NCI-H1436 treated with DMSO at 0.1 percent for 48 hours (cell line): ENCODE measurements around the gene PCDHGB5.
"Not testable (repeated sequence)": the region's sequence is repeated elsewhere in the genome, so short reads cannot be mapped to it uniquely, and the experiment has no call there.

ENCODE experiments used
- DNase-seq: peaks from one replicate; lab custom pipeline; 2025; lab: John Stamatoyannopoulos, UW

Gene PCDHGB5

DNA sequence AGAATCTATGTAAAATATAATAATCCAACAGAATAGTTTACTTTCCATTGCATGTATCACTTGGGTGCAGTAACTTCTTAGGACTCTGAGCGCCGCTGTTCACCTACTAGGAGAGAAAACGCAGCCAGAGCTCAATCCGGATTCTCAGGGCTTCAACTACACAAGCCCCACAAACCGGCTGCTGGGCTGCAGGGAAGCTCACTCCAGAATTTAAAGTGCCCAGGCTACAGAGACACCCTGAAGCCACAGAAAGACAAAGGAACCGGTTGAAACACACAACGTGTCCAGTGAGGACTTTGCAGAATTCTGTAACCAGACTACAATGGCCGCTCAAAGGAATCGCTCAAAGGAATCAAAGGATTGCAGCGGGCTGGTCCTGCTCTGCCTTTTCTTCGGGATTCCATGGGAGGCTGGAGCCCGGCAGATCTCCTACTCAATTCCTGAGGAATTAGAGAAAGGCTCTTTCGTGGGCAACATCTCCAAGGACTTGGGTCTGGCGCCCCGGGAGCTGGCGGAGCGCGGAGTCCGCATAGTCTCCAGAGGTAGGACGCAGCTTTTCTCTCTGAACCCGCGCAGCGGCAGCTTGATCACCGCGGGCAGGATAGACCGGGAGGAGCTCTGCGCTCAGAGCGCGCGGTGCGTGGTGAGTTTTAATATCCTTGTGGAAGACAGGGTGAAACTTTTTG is 15.2 kb downstream of the PCDHGB5 start, which contains the start of gene PCDHGA10:
TSS of gene PCDHGA10 (plus strand) at position 134 of the 686 bp plus-strand sequence. CDS start at position 323, 189 bp downstream.
- DNase-seq: no peak

DNA sequence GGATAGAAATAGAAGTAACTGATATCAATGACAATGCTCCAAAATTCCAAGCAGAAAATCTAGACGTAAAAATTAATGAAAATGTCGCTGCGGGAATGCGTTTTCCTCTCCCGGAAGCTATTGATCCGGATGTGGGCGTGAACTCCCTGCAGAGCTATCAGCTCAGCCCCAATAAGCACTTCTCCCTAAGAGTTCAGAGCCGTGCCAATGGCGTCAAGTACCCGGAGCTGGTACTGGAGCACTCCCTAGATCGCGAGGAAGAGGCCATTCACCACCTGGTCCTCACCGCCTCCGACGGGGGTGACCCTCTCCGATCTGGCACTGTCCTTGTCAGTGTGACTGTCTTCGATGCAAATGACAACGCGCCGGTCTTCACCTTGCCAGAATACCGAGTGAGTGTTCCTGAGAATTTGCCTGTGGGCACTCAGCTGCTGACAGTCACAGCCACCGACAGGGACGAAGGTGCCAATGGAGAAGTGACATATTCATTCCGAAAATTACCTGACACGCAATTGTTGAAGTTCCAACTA is 15.9 kb downstream of the PCDHGB5 start:
- no peak for DNase-seq

DNA sequence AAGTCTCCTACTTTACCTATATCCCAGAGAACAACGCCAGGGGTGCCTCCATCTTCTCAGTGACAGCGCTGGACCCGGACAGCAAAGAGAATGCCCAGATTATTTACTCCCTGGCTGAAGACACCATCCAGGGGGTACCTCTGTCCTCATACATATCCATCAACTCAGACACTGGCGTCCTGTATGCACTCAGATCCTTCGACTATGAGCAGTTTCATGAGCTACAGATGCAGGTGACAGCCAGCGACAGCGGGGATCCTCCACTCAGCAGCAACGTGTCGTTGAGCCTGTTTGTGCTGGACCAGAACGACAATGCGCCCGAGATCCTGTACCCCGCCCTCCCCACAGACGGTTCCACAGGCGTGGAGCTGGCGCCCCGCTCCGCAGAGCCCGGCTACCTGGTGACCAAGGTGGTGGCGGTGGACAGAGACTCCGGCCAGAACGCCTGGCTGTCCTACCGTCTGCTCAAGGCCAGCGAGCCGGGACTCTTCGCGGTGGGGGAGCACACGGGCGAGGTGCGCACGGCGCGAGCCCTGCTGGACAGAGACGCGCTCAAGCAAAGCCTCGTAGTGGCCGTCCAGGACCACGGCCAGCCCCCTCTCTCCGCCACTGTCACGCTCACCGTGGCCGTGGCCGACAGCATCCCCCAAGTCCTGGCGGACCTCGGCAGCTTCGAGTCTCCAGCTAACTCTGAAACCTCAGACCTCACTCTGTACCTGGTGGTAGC is 17.0 kb downstream of the PCDHGB5 start:
- DNase-seq: not testable (repeated sequence)

DNA sequence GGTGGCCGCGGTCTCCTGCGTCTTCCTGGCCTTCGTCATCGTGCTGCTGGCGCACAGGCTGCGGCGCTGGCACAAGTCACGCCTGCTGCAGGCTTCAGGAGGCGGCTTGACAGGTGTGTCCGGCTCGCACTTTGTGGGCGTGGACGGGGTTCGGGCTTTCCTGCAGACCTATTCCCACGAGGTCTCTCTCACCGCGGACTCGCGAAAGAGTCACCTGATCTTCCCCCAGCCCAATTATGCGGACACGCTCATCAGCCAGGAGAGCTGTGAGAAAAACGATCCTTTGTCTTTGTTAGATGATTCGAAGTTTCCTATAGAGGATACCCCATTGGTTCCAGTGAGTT is 17.5 kb downstream of the PCDHGB5 start:
- DNase-seq: not testable (repeated sequence)

DNA sequence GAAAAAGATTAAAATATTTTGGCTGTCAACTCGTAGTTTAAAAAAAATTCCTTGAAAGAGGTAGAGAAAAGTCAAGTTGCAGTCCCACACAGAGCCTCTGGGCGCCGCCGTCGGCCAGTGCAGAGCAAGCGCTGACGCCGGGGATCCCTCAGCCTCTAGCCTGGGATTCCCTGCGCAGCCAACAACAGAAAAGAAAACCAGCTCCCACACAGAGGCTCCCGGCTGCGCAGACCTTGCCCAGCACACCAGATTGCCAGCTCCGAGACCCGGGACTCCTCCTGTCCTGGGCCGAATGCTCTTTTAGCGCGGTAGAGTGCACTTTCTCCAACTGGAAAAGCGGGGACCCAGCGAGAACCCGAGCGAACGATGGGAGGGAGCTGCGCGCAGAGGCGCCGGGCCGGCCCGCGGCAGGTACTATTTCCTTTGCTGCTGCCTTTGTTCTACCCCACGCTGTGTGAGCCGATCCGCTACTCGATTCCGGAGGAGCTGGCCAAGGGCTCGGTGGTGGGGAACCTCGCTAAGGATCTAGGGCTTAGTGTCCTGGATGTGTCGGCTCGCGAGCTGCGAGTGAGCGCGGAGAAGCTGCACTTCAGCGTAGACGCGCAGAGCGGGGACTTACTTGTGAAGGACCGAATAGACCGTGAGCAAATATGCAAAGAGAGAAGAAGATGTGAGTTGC is 19.9 kb downstream of the PCDHGB5 start, which contains the start of gene PCDHGB7:
TSS of gene PCDHGB7 (plus strand) at position 184 of the 679 bp plus-strand sequence. CDS start at position 367, 183 bp downstream.
- DNase-seq: peak; percentile 17

DNA sequence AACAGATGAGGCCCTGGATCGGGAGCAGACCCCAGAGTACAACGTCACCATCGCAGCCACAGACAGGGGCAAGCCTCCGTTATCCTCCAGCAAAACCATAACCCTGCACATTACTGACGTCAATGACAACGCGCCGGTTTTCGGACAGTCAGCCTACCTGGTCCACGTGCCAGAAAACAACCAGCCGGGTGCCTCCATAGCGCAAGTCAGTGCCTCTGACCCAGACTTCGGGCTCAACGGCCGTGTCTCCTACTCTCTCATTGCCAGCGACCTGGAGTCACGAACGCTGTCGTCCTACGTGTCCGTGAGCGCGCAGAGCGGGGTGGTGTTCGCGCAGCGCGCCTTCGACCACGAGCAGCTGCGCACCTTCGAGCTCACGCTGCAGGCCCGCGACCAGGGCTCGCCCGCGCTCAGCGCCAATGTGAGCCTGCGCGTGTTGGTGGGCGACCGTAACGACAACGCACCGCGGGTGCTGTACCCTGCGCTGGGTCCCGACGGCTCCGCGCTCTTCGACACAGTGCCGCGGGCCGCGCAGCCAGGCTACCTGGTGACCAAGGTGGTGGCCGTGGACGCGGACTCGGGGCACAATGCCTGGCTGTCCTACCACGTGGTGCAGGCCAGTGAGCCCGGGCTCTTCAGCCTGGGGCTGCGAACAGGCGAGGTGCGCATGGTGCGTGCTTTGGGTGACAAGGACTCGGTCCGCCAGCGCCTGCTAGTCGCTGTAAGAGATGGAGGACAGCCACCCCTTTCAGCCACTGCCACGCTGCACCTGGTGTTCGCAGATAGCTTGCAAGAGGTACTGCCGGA is 21.5 kb downstream of the PCDHGB5 start:
- no peak for DNase-seq

DNA sequence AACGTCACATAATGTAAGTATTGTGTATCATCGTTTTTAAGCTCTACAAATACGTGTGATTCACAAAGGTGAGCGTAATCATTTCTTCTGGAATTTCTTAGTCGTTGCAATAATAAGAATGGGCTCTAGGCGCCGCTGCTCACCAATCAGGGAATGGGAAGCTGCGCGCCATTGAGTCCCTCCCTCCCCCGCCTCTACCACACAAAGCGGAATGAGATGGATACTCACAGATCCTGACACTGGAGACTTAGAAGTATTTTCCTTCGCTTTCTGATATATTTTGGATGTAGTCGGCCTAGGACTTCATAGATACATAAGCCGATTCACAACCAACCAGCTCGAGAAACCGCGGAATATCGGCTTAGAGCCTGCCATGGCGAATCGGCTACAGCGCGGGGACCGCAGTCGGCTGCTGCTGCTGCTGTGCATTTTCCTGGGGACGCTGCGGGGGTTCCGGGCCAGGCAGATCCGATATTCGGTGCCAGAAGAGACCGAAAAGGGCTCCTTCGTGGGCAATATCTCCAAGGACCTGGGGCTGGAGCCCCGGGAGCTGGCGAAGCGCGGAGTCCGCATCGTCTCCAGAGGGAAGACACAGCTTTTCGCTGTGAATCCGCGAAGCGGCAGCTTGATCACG is 23.2 kb downstream of the PCDHGB5 start, which contains the start of gene PCDHGA11:
TSS of gene PCDHGA11 (plus strand) at position 197 of the 634 bp plus-strand sequence. CDS start at position 374, 177 bp downstream.
- no peak for DNase-seq

DNA sequence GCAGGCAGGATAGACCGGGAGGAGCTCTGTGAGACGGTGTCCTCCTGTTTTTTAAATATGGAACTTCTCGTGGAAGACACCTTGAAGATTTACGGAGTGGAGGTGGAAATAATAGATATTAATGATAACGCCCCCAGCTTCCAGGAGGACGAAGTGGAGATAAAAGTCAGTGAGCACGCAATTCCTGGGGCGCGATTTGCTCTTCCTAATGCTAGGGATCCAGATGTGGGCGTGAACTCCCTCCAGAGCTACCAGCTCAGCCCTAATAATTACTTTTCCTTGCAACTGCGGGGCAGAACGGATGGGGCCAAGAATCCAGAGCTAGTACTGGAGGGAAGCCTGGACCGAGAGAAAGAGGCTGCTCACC is 23.7 kb downstream of the PCDHGB5 start:
- no peak for DNase-seq

DNA sequence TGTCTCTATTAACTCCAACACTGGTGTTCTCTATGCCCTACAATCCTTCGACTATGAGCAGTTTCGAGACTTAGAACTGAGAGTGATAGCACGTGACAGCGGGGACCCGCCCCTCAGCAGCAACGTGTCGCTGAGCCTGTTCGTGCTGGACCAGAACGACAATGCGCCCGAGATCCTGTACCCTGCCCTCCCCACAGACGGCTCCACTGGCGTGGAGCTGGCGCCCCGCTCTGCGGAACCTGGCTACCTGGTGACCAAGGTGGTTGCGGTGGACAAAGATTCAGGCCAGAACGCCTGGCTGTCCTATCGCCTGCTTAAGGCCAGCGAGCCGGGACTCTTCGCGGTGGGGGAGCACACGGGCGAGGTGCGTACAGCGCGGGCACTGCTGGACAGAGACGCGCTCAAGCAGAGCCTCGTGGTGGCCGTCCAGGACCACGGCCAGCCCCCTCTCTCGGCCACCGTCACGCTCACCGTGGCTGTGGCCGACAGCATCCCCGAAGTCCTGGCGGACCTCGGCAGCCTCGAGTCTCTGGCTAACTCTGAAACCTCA is 25.1 kb downstream of the PCDHGB5 start:
- no peak for DNase-seq

DNA sequence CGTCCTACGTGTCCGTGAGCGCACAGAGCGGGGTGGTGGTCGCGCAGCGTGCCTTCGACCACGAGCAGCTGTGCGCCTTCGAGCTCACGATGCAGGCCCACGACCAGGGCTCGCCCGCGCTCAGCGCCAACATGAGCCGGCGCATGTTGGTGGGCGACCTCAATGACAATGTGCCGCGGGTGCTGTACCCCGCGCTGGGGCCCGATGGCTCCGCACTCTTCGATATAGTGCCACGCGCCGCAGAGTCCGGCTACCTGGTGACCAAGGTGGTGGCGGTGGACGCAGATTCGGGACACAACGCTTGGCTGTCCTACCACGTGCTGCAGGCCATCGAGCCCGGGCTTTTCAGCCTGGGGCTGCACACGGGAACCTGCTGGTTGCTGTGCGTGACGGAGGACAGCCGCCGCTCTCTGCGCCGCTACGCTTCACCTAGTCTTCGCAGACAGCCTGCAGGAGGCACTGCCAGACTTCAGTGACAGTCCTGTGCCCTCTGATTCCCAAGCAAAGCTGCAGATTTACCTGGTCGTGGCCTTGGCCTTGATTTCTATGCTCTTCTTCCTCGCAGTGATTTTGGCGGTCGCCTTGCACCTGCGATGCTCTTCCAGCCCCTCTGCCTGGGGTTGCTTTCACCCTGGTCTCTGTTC is 30.2 kb downstream of the PCDHGB5 start:
- DNase-seq: no peak

DNA sequence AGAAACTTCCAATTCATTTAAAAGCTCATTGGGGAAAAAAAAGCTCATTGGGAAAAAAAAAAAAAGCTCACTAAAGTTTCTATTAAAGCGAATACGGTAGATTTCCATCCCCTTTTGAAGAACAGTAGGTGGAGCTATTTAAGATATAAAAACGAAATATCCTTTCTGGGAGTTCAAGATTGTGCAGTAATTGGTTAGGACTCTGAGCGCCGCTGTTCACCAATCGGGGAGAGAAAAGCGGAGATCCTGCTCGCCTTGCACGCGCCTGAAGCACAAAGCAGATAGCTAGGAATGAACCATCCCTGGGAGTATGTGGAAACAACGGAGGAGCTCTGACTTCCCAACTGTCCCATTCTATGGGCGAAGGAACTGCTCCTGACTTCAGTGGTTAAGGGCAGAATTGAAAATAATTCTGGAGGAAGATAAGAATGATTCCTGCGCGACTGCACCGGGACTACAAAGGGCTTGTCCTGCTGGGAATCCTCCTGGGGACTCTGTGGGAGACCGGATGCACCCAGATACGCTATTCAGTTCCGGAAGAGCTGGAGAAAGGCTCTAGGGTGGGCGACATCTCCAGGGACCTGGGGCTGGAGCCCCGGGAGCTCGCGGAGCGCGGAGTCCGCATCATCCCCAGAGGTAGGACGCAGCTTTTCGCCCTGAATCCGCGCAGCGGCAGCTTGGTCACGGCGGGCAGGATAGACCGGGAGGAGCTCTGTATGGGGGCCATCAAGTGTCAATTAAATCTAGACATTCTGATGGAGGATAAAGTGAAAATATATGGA is 32.8 kb downstream of the PCDHGB5 start, which contains the start of gene PCDHGA12:
TSS of gene PCDHGA12 (plus strand) at position 176 of the 782 bp plus-strand sequence. CDS start at position 429, 253 bp downstream.
- DNase-seq: no peak

DNA sequence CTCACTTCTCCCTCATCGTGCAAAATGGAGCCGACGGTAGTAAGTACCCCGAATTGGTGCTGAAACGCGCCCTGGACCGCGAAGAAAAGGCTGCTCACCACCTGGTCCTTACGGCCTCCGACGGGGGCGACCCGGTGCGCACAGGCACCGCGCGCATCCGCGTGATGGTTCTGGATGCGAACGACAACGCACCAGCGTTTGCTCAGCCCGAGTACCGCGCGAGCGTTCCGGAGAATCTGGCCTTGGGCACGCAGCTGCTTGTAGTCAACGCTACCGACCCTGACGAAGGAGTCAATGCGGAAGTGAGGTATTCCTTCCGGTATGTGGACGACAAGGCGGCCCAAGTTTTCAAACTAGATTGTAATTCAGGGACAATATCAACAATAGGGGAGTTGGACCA is 33.5 kb downstream of the PCDHGB5 start:
- DNase-seq: no peak

DNA sequence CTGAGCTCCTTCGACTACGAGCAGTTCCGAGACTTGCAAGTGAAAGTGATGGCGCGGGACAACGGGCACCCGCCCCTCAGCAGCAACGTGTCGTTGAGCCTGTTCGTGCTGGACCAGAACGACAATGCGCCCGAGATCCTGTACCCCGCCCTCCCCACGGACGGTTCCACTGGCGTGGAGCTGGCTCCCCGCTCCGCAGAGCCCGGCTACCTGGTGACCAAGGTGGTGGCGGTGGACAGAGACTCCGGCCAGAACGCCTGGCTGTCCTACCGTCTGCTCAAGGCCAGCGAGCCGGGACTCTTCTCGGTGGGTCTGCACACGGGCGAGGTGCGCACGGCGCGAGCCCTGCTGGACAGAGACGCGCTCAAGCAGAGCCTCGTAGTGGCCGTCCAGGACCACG is 34.6 kb downstream of the PCDHGB5 start:
- not testable (repeated sequence) for DNase-seq

DNA sequence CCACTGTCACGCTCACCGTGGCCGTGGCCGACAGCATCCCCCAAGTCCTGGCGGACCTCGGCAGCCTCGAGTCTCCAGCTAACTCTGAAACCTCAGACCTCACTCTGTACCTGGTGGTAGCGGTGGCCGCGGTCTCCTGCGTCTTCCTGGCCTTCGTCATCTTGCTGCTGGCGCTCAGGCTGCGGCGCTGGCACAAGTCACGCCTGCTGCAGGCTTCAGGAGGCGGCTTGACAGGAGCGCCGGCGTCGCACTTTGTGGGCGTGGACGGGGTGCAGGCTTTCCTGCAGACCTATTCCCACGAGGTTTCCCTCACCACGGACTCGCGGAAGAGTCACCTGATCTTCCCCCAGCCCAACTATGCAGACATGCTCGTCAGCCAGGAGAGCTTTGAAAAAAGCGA is 35.0 kb downstream of the PCDHGB5 start:
- DNase-seq: not testable (repeated sequence)

DNA sequence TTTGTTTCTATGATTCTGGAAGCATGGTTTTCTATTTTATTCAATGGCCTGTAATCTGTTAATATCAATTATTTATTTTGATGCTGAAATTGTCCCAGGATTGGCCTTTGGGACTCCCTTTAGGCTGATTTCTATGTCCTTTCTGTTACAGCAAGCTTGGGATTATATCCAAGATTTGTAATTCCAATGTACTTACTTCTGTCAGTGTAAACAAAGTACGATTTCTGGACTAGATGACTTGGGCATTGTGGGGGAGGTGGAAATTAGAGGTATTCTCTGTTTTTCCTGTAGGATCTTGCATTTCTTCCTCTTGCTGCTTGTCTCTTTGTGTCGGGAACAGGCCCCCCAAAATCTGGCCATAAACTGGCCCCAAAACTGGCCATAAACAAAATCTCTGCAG is 36.3 kb downstream of the PCDHGB5 start:
- DNase-seq: no peak

DNA sequence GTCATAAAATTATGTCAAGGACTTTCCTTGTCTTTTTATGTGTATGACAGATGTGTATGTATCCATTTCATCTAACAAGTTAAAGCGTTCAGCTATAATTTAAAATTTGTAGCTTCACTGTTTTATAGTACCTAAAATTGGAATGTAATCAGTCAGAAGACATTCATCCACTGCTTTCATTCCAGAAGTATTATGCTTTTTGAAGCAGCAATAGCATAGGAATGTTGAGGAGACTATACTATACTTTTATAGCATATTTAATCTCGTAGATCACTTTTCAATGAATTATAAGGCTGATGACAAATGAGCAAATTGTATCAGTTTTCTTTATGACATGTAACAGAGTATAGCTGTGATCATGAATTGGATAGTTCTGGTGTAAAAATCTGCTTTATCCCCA is 39.5 kb downstream of the PCDHGB5 start:
- no peak for DNase-seq

DNA sequence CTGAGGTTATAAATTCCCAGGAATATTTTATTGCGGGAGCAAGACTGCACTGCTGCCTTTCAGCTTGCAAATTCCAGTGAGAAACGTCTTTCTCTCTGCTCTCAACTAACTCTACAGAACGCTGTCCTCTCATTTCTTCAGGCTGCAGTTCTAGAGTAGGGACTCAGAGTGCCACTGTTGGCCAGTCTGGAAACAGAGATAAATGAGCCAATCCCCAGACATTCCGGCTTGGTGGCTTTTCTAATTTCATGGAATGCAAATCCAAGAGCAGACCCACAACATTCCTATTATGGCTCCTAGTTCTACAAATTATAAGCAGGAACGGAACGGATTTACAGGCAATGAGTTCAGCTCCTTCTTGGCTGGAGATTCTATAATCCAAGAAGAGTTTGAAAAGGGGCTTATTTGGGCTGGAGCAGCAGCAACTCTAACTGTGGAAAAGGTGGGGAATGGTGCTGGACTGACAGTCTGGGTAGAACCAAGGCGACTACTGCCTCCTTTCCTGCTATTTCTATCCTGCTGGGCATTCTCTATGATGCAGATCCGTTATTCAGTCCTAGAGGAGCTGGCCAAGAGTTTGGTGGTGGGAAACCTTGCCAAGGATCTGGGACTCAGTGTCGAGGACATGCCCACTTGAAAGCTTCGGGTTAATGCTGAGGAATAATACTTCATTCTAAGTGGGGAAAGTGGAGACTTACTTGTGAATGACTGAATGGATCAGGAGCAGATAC is 41.8 kb downstream of the PCDHGB5 start:
- DNase-seq: no peak

DNA sequence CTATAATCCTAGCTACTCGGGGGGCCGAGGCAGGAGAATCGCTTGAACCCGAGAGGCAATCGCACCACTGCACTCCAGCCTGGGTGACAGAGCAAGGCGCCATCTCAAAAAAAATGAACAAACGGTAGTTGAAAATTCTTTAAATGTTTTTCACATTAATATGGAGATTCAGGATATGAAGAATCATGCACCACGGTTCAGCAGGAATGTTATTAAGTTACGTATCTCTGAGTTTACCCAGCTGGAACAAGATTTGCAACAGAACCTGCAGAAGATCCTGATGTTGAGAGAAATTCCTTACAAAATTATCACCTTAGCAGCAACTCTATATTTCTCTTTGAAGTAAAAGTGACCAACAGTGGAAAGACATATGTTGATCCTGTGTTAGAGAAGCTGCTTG is 42.6 kb downstream of the PCDHGB5 start:
- no peak for DNase-seq
